PC-3 (cell line): Measurements from ENCODE around the gene SNCG.

ENCODE experiments used
- CTCF ChIP-seq: fragments of 300-600 bp; sonication (generic); conservative IDR thresholded peaks from 2 replicates; pipeline ENCODE4 v1.5.1; 2017; ENCODE audit warnings: antibody characterized with exemption, low read depth, mild to moderate bottlenecking, low read length
- EZH2 ChIP-seq: fragments of 300-600 bp; sonication (generic); IDR thresholded peaks from one replicate; pipeline ENCODE4 v1.6.1; 2017; ENCODE audit warnings: antibody characterized with exemption, mild to moderate bottlenecking, low read length; ENCODE audit not compliant: unreplicated experiment

- TF ChIP-seq CTCF (no peak), EZH2 (no peak)
Measured at GRCh38 chr10:86962136-86962980, 4.0 kb downstream of the SNCG start.
